C4-2B (cell line): ENCODE results near the gene FLAD1.

Source experiments
- H3K27ac ChIP-seq: fragments of 450-650 bp; 2 replicates; pipeline ENCODE4 v1.5.1; 2017
- ZFX ChIP-seq: fragments of 450-650 bp; IDR thresholded peaks from 2 replicates; pipeline ENCODE4 v1.6.1; 2017
- TF ChIP-seq, protein P1 (sequence below): fragments of 450-650 bp; conservative IDR thresholded peaks from 2 replicates; pipeline ENCODE4 v1.5.1; 2017; ENCODE audit warnings: mild to moderate bottlenecking

FLAD1 gene

DNA sequence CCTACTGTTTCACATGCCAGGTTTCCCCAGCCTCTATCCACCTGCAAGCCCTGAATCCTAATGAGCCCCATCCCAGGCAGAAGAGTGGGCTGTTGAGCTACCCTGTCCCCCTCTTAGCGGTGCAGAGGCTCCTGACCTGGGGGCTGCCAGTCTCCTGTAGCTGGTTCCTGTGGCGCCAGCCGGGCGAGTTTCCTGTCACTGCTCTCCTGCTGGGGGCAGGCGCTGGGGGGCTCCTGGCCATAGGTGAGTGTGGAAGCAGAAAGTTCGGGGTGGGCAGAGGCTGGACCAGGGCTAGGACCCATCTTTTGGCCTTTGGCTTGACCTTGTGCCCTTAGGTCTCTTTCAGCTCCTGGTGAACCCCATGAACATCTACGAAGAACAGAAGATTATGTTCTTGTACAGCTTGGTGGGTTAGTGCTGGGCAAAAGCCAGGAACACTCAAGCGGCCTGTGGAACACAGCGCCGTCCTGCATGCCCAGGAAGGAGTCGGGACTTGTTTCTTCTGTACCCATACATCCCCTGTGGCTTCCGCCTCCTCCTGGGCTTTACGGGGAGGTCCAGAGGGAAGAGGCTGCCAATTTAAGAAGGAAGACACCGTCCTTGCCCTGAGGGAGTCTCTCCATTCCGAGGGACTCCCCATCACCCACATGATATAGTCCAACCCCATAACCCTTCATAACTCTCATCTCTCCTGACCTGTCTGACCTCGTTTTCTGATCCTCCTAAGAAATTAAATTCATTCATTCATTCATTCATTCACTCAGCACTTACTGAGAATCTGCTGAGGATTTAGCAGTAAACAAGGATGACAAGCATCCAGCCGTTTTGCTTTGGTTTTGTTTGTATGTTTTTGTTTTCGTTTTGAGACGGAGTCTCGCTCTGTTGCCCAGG, 51.4 kb downstream of the FLAD1 start:
- no peak overlapping the region for H3K27ac ChIP-seq
- TF ChIP-seq ZFX: no peak
- TF ChIP-seq, protein P1, sequence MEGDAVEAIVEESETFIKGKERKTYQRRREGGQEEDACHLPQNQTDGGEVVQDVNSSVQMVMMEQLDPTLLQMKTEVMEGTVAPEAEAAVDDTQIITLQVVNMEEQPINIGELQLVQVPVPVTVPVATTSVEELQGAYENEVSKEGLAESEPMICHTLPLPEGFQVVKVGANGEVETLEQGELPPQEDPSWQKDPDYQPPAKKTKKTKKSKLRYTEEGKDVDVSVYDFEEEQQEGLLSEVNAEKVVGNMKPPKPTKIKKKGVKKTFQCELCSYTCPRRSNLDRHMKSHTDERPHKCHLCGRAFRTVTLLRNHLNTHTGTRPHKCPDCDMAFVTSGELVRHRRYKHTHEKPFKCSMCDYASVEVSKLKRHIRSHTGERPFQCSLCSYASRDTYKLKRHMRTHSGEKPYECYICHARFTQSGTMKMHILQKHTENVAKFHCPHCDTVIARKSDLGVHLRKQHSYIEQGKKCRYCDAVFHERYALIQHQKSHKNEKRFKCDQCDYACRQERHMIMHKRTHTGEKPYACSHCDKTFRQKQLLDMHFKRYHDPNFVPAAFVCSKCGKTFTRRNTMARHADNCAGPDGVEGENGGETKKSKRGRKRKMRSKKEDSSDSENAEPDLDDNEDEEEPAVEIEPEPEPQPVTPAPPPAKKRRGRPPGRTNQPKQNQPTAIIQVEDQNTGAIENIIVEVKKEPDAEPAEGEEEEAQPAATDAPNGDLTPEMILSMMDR: no peak

DNA sequence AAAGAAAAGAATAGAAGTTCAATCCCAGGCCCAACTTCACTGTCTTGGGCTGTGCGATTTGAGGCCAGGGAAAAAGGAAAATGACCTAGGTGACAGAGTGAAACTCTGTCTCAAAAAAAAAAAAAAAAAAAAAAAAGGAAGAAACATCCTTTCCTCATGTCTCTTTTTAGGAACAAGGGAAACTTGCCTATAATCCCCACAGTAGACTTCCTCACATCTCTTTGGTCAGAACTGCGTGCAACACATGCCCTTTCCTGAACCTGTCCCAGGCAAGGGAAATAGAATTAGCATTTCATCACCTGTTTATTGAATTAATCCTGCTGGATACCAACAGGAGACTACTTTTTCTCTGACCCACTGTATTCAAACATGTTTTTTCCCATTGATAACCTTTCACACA, 52.8 kb downstream of the FLAD1 start:
- no peak overlapping the region for H3K27ac ChIP-seq
- TF ChIP-seq ZFX: no peak
- TF ChIP-seq, protein P1: no peak

DNA sequence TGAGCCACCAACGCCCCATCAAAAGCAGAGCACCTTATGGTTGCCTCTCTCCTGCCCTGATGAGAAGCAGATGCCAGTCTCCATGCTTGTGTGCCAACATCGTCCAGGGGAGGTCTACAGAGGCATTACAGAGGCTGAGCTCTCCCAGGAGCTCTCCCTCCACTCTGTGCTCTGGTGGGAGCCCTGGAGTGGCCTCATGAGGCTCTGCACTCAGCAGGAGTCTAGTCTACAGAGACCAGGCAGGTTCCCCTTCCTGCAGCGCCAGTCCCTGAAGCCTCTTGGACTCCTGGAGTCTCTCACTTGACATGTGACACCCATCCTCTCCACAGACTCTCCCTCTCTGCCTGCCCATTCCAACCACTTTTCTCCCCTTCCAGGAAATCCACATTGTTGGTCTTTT, 53.9 kb downstream of the FLAD1 start:
- H3K27ac ChIP-seq: no peak overlapping the region
- no peak for TF ChIP-seq ZFX
- TF ChIP-seq, protein P1: no peak

DNA sequence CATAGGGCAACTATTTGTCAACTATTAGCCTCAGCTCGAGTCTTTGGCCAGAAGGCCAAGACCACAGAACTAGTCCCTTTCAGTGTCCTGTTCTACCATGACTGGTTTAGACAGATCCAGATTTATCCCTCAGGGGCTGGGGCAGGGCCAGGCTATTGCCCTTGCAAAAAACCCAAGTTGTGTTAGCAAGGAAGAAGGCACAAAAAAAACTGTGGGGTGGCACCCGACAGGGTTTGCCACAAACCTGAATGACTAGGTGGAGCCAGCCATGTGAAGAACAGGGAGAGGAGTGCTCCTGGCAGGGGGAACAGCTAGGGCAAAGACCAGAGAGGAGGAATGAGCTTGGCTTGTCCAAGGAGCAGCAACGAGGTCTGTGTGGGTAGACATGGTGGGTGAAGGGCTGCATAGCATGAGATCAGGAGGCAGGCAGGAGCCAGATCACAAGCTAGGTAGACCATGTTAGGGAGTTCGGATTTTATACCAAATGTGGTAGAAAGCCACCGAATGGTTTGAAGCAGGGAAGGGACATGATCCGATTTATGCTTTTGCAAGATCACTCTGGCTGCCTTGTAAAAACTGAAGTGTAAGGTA, 54.8 kb downstream of the FLAD1 start:
- TF ChIP-seq, protein P1: no peak
- no peak for TF ChIP-seq ZFX
- H3K27ac ChIP-seq: peak overlapping the region; percentile 76

DNA sequence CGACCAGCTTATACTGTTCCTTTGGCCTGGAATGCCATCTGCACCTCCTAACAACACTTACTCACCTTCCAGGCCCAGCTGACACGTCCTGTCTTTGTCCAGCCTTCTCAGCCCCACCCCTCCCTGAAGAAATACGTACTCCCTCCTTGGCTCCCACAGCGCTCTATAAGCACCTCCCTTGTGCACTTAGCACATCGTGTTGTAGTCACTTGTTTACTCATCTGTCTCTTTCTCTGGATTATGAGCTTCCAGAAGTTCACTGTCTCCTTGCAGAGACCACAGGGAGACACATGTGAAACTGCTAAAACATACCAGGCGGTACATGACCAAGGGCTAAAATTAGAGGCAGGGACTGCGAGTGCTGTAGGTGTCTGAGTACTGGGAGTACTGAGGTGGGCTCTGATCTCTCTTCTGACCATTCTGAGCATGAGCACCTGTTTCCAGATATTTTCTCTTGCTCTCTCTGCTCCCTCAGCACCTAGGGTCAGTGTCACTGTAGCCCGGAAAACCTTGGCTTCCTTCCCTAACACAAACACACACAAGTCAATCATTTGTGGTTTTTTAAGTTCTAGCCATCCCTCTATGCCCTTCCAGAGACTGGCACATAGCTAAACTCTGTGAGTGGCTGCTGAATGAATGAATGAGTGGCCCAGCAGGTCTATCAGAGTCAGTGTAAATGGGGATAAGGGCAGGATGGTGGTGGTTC, 55.6 kb downstream of the FLAD1 start:
- H3K27ac ChIP-seq: peak overlapping the region; percentile 76
- no peak for TF ChIP-seq ZFX
- TF ChIP-seq, protein P1: no peak

DNA sequence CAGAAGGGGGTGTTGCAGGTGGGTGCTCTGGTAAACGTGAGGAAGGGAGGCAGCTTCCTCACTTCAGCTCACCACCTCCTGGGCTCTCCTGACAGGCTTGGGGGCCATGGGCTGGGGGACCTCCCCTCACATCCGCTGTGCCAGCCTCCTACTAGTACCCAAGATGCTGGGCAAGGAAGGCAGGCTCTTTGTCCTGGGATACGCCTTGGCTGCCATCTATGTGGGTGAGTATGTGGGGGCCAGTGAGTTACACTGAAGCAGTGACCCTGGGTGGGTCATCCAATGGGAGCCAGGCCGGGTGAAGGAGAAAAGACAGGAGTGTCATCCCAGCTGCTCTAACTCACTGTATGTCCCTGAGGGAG, 56.1 kb downstream of the FLAD1 start:
- peak overlapping the region; percentile 76 for H3K27ac ChIP-seq
- no peak for TF ChIP-seq ZFX
- TF ChIP-seq, protein P1: no peak
